ENCODE data around the gene JPH2. TPM values are rescaled to one million over a fixed set of nuclear protein-coding genes. Genes with fewer than 3 reads are reported as not detected.

JPH2 gene
- total RNA-seq, 1 donor from 2014 or later = 0.12 TPM

GRCh38 chr20:44081476-44081875 lies 105.5 kb downstream of the JPH2 start:
- Mint-ChIP-seq H3K4me1 (ENCODE audit: low read depth) (no peaks in the 10 kb centered on the region), H3K36me3 (ENCODE audit: insufficient read depth) (no peaks in the 10 kb centered on the region), H3K4me3 (ENCODE audit: low read depth) (no peak overlapping the region), H3K27me3 (peaks cover 2% of the 10 kb centered on the region), H3K27ac (no peak overlapping the region), H3K9me3 (ENCODE audit: low read depth) (no peaks in the 10 kb centered on the region)
- DNase-seq (ENCODE audit: low spot score, unreplicated experiment) = no peak
- TF ChIP-seq, protein P1, sequence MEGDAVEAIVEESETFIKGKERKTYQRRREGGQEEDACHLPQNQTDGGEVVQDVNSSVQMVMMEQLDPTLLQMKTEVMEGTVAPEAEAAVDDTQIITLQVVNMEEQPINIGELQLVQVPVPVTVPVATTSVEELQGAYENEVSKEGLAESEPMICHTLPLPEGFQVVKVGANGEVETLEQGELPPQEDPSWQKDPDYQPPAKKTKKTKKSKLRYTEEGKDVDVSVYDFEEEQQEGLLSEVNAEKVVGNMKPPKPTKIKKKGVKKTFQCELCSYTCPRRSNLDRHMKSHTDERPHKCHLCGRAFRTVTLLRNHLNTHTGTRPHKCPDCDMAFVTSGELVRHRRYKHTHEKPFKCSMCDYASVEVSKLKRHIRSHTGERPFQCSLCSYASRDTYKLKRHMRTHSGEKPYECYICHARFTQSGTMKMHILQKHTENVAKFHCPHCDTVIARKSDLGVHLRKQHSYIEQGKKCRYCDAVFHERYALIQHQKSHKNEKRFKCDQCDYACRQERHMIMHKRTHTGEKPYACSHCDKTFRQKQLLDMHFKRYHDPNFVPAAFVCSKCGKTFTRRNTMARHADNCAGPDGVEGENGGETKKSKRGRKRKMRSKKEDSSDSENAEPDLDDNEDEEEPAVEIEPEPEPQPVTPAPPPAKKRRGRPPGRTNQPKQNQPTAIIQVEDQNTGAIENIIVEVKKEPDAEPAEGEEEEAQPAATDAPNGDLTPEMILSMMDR (IDR thresholded peaks at IDR 0.05; ENCODE audit: unreplicated experiment) = no peak

- peaks cover 2% of the 10 kb centered on the region for H3K27me3 Mint-ChIP-seq
- TF ChIP-seq, protein P1 (IDR thresholded peaks at IDR 0.05; ENCODE audit: unreplicated experiment) = peak; percentile 99
- no peaks in the 10 kb centered on the region for H3K9me3 Mint-ChIP-seq (ENCODE audit: low read depth)
- H3K4me3 Mint-ChIP-seq (ENCODE audit: low read depth) = no peak overlapping the region
- no peaks in the 10 kb centered on the region for H3K4me1 Mint-ChIP-seq (ENCODE audit: low read depth)
- peak overlapping the region; percentile 31 for H3K27ac Mint-ChIP-seq
- no peaks in the 10 kb centered on the region for H3K36me3 Mint-ChIP-seq (ENCODE audit: insufficient read depth)
- peak; percentile 57 for DNase-seq (ENCODE audit: low spot score, unreplicated experiment)
These were observed 106.2 kb downstream of the JPH2 start for GRCh38 chr20:44080646-44081267.

DNA sequence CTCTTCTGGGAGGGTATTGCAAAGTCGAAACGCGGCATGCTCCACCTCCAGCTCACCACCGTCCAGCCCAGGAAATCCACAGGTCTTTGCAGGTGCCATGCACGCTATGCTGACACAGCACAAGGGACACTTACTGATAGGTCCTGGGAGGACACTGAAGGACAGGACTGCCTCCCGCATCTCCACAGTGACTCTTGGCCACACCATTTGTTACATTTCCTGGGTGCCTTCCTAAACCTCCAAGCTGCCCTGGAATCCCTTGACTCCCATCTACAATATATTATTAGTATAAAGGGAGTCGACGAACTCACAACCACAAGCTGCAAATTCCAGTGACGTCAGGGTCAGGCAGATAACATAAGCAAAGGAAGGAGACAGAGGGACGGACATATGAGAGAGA lies 106.9 kb downstream of the JPH2 start:
- Mint-ChIP-seq H3K27ac (no peak overlapping the region), H3K27me3 (peaks cover 6% of the 10 kb centered on the region), H3K4me1 (ENCODE audit: low read depth) (no peaks in the 10 kb centered on the region), H3K9me3 (ENCODE audit: low read depth) (no peaks in the 10 kb centered on the region), H3K36me3 (ENCODE audit: insufficient read depth) (no peaks in the 10 kb centered on the region), H3K4me3 (ENCODE audit: low read depth) (no peak overlapping the region)
- TF ChIP-seq, protein P1 (IDR thresholded peaks at IDR 0.05; ENCODE audit: unreplicated experiment) = no peak
- no peak for DNase-seq (ENCODE audit: low spot score, unreplicated experiment)

- no peak overlapping the region for H3K4me3 Mint-ChIP-seq (ENCODE audit: low read depth)
- H3K36me3 Mint-ChIP-seq (ENCODE audit: insufficient read depth) = no peaks in the 10 kb centered on the region
- H3K9me3 Mint-ChIP-seq (ENCODE audit: low read depth) = no peaks in the 10 kb centered on the region
- H3K27ac Mint-ChIP-seq = no peak overlapping the region
- H3K27me3 Mint-ChIP-seq = peaks cover 7% of the 10 kb centered on the region
- no peak for DNase-seq (ENCODE audit: low spot score, unreplicated experiment)
- H3K4me1 Mint-ChIP-seq (ENCODE audit: low read depth) = no peaks in the 10 kb centered on the region
- TF ChIP-seq, protein P1 (IDR thresholded peaks at IDR 0.05; ENCODE audit: unreplicated experiment) = no peak
These were observed 107.7 kb downstream of the JPH2 start for GRCh38 chr20:44079291-44079690.

DNA sequence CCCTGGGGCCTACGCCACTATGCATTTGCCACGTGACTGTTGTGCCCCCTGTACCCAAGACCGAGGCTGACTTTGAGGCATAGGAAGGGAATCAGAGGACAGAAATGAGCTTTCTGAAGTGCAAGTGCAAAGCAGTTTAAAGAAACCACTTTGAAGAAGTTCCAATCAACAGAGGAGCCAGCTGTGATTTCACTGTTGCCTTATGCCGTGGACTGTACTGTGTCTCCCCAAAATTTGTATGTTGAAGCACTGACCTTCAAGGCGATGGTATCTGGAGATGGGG lies 111.1 kb downstream of the JPH2 start:
- Mint-ChIP-seq H3K4me1 (ENCODE audit: low read depth) (no peaks in the 10 kb centered on the region), H3K9me3 (ENCODE audit: low read depth) (no peaks in the 10 kb centered on the region), H3K36me3 (ENCODE audit: insufficient read depth) (no peaks in the 10 kb centered on the region), H3K27ac (no peak overlapping the region), H3K27me3 (peaks cover 7% of the 10 kb centered on the region), H3K4me3 (ENCODE audit: low read depth) (no peak overlapping the region)
- TF ChIP-seq, protein P1 (IDR thresholded peaks at IDR 0.05; ENCODE audit: unreplicated experiment) = no peak
- no peak for DNase-seq (ENCODE audit: low spot score, unreplicated experiment)

Data from progenitor cell of endocrine pancreas (in vitro differentiated cells).